Fibroblast of the aortic adventitia (primary cell): Measurements from ENCODE around the gene LGALS12. TPM values are rescaled to one million over a fixed set of nuclear protein-coding genes. Genes with fewer than 3 reads are reported as not detected.
A peak's percentile ranks its signal among the peaks of the same experiment; 100 is the strongest.
"Not testable (repeated sequence)": the region's sequence is repeated elsewhere in the genome, so short reads cannot be mapped to it uniquely, and the experiment has no call there.

Experiments used
- DNase-seq: peaks from one replicate; pipeline ENCODE4 v3.0.0-alpha.2; 2010; ENCODE audit warnings: low read depth
- H3K4me3 ChIP-seq: 2 replicates; pipeline ENCODE4 v1.5.1; 2011; ENCODE audit warnings: low read depth, mild to moderate bottlenecking, control low read depth, low read length, moderate library complexity
- CTCF ChIP-seq: IDR thresholded peaks from 2 replicates; pipeline ENCODE4 v1.5.1; 2011; ENCODE audit warnings: mild to moderate bottlenecking, low read length, control low read depth, inconsistent platforms; ENCODE audit not compliant: insufficient read depth
- total RNA-seq: library from RNA; depleted of rRNA; stranded (reverse); fragments of >200 nt; gene quantifications from 2 replicates; pipeline ENCODE4 v1.2.3, GENCODE V29; 2012; ENCODE audit warnings: low replicate concordance

Gene LGALS12
- total RNA-seq, 1 donor, result not detected

GRCh38 chr11:63530021-63530420 is 24.1 kb downstream of the LGALS12 start:
- no peak for DNase-seq
- no peak overlapping the region for H3K4me3 ChIP-seq
- TF ChIP-seq CTCF, result no peak

GRCh38 chr11:63531074-63531792 is 25.3 kb downstream of the LGALS12 start:
- DNase-seq, result peak; percentile 85
- not testable (repeated sequence) for H3K4me3 ChIP-seq

GRCh38 chr11:63532117-63532516 is 26.2 kb downstream of the LGALS12 start:
- no peak for DNase-seq
- TF ChIP-seq CTCF, result no peak
- H3K4me3 ChIP-seq, result no peak overlapping the region

- H3K4me3 ChIP-seq, result no peak overlapping the region
- no peak for TF ChIP-seq CTCF
- DNase-seq, result no peak
Measured at GRCh38 chr11:63532799-63533475, 27.1 kb downstream of the LGALS12 start.

GRCh38 chr11:63534076-63534475 is 28.2 kb downstream of the LGALS12 start:
- no peak for DNase-seq
- no peak overlapping the region for H3K4me3 ChIP-seq
- no peak for TF ChIP-seq CTCF

GRCh38 chr11:63534895-63535461 is 29.1 kb downstream of the LGALS12 start:
- TF ChIP-seq CTCF, result no peak
- no peak overlapping the region for H3K4me3 ChIP-seq
- no peak for DNase-seq

- TF ChIP-seq CTCF, result no peak
- no peak for DNase-seq
- no peak overlapping the region for H3K4me3 ChIP-seq
Measured at GRCh38 chr11:63535734-63536133, 29.9 kb downstream of the LGALS12 start.
